ENCODE measurements around the gene FKBP8.
A peak's percentile ranks its signal among the peaks of the same experiment; 100 is the strongest.

Gene FKBP8

GRCh38 chr19:18494267-18494607, 49.1 kb downstream of the FKBP8 start:
- TF ChIP-seq CTCF (conservative IDR thresholded peaks at IDR 0.05; ENCODE audit: low read depth, low read length): no peak
- no peak for DNase-seq (ENCODE audit: low read depth)
- H3K4me3 ChIP-seq (ENCODE audit: low read length): no peak overlapping the region

GRCh38 chr19:18493440-18494266, 49.7 kb downstream of the FKBP8 start:
- TF ChIP-seq CTCF (conservative IDR thresholded peaks at IDR 0.05; ENCODE audit: low read depth, low read length): no peak
- DNase-seq (ENCODE audit: low read depth): no peak
- H3K4me3 ChIP-seq (ENCODE audit: low read length): no peak overlapping the region

- DNase-seq (ENCODE audit: low read depth): no peak
- TF ChIP-seq CTCF (conservative IDR thresholded peaks at IDR 0.05; ENCODE audit: low read depth, low read length): no peak
- H3K4me3 ChIP-seq (ENCODE audit: low read length): no peak overlapping the region
These were observed 51.1 kb downstream of the FKBP8 start for GRCh38 chr19:18491995-18492953.

GRCh38 chr19:18490728-18491127, 52.6 kb downstream of the FKBP8 start:
- no peak for TF ChIP-seq CTCF (conservative IDR thresholded peaks at IDR 0.05; ENCODE audit: low read depth, low read length)

GRCh38 chr19:18489627-18490184, 53.7 kb downstream of the FKBP8 start:
- DNase-seq (ENCODE audit: low read depth): no peak
- TF ChIP-seq CTCF (conservative IDR thresholded peaks at IDR 0.05; ENCODE audit: low read depth, low read length): no peak
- H3K4me3 ChIP-seq (ENCODE audit: low read length): no peak overlapping the region

More at GRCh38 chr19:18490728-18491127, 52.6 kb downstream of the FKBP8 start:
- DNase-seq (ENCODE audit: low read depth): no peak
- H3K4me3 ChIP-seq (ENCODE audit: low read length): no peak overlapping the region

- TF ChIP-seq CTCF (conservative IDR thresholded peaks at IDR 0.05; ENCODE audit: low read depth, low read length): peak; percentile 66
- H3K4me3 ChIP-seq (ENCODE audit: low read length): no peak overlapping the region
- DNase-seq (ENCODE audit: low read depth): no peak
These were observed 54.3 kb downstream of the FKBP8 start for GRCh38 chr19:18488838-18489626.
